ENCODE measurements around the gene PIK3CD. TPM values are rescaled to one million over a fixed set of nuclear protein-coding genes. Genes with fewer than 3 reads are reported as not detected.

The PIK3CD gene
- total RNA-seq, 1 donor from 2014 or later: 28.3 TPM

GRCh38 chr1:9612871-9613624 is 38.5 kb upstream of the PIK3CD start:
- peaks cover 43% of the 10 kb centered on the region for H3K36me3 ChIP-seq
- TF ChIP-seq, protein P1, sequence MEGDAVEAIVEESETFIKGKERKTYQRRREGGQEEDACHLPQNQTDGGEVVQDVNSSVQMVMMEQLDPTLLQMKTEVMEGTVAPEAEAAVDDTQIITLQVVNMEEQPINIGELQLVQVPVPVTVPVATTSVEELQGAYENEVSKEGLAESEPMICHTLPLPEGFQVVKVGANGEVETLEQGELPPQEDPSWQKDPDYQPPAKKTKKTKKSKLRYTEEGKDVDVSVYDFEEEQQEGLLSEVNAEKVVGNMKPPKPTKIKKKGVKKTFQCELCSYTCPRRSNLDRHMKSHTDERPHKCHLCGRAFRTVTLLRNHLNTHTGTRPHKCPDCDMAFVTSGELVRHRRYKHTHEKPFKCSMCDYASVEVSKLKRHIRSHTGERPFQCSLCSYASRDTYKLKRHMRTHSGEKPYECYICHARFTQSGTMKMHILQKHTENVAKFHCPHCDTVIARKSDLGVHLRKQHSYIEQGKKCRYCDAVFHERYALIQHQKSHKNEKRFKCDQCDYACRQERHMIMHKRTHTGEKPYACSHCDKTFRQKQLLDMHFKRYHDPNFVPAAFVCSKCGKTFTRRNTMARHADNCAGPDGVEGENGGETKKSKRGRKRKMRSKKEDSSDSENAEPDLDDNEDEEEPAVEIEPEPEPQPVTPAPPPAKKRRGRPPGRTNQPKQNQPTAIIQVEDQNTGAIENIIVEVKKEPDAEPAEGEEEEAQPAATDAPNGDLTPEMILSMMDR (IDR thresholded peaks at IDR 0.05): no peak
- H3K4me3 ChIP-seq: no peak overlapping the region
- H3K4me1 ChIP-seq: no peaks in the 10 kb centered on the region
- no peaks in the 10 kb centered on the region for H3K27me3 ChIP-seq (ENCODE audit: low read depth)
- DNase-seq (no peak), ATAC-seq (peak in 1 of 2 donors; percentile 4)
- no peak overlapping the region for H3K27ac ChIP-seq
- intact Hi-C loops (cut with DNase I): no loop called here
- H3K9me3 ChIP-seq: no peaks in the 10 kb centered on the region

DNA sequence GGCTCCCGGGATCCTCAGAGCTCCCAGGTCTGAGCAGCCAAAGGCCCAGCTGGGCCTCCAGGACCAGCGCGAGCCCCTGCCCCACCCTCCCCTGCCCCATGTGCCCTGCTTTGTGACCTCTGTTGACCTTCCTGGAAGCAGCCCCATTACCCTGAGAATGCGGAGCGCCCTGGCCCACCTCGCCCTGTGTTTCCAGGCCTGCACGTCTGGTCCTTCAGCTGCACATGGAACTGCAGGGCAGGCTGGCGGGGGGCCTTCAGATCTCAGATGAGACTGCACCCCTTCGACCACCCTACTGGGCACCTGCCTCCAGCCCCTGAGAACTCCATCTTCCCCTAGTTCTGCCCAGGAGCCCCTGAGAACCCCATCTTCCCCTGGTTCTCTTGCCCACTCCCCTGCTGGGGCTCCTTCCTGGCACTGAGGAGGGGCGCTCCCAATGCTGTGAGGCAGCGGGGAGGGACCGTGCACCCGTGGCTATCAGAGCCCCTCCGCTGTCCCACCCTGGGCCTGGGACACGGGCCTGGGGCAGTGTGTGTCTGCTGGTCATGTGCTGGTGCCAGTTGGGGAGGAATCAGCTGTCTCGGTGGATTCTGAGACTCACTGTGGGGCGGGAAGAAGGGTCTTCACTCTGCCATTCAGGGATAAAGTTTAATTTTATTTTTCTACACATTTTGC is 37.8 kb upstream of the PIK3CD start:
- intact Hi-C loops (cut with DNase I): no loop called here
- Histone ChIP-seq H3K36me3 (peaks cover 36% of the 10 kb centered on the region), H3K4me1 (no peaks in the 10 kb centered on the region), H3K27ac (no peak overlapping the region), H3K27me3 (ENCODE audit: low read depth) (peaks cover 7% of the 10 kb centered on the region), H3K9me3 (no peaks in the 10 kb centered on the region), H3K4me3 (no peak overlapping the region)
- ATAC-seq: no peak
- DNase-seq: no peak
- TF ChIP-seq, protein P1 (IDR thresholded peaks at IDR 0.05): no peak

- TF ChIP-seq, protein P1 (IDR thresholded peaks at IDR 0.05): peak; percentile 57
- H3K4me3 ChIP-seq: no peak overlapping the region
- no peaks in the 10 kb centered on the region for H3K4me1 ChIP-seq
- DNase-seq (no peak), ATAC-seq (peak; percentile 56 to 67)
- intact Hi-C loops (cut with DNase I): no loop called here
- no peak overlapping the region for H3K27ac ChIP-seq
- peaks cover 23% of the 10 kb centered on the region for H3K36me3 ChIP-seq
- no peaks in the 10 kb centered on the region for H3K9me3 ChIP-seq
- peaks cover 21% of the 10 kb centered on the region for H3K27me3 ChIP-seq (ENCODE audit: low read depth)
Observed at GRCh38 chr1:9615316-9616063, 36.0 kb upstream of the PIK3CD start.

DNA sequence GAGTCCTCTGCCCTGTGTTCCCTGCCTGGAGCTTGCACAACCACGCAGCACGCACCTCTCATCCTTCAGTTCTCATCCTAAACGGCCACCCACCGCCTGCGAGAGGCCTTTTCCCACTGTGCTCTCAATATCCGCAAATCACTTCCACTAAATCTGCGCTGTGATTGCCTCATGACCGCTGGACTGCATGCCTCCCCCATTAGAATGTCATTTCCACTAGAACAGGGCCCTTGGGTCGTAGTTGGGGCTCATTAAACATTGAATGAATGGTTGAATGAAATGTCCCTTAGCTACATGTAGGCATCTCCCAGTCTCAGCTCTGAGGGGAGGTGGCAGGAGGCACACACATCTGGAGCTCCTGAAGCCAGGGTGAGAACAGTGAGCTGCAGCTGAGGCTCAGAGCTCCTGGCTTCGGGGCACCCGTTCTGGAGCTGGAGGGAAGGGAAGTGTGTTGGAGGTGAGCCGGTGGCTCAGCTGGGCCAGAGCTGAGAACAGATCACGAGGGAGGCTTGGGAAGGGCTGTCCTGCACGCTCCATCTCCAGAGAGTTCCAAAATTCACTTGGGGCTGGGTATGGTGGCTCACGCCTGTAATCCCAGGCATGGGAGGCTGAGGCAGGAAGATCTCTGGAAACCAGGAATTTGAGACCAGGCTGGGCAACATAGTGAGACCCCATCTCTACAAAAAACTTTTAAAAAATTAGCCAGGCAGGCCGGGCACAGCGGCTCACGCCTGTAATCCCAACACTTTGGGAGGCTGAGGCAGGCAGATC is 32.4 kb upstream of the PIK3CD start:
- TF ChIP-seq, protein P1 (IDR thresholded peaks at IDR 0.05): no peak
- no peak overlapping the region for H3K4me3 ChIP-seq
- ATAC-seq: no peak
- no peaks in the 10 kb centered on the region for H3K9me3 ChIP-seq
- H3K4me1 ChIP-seq: no peaks in the 10 kb centered on the region
- no peaks in the 10 kb centered on the region for H3K36me3 ChIP-seq
- no peak overlapping the region for H3K27ac ChIP-seq
- DNase-seq: no peak
- intact Hi-C loops (cut with DNase I): no loop called here
- peaks cover 24% of the 10 kb centered on the region for H3K27me3 ChIP-seq (ENCODE audit: low read depth)

DNA sequence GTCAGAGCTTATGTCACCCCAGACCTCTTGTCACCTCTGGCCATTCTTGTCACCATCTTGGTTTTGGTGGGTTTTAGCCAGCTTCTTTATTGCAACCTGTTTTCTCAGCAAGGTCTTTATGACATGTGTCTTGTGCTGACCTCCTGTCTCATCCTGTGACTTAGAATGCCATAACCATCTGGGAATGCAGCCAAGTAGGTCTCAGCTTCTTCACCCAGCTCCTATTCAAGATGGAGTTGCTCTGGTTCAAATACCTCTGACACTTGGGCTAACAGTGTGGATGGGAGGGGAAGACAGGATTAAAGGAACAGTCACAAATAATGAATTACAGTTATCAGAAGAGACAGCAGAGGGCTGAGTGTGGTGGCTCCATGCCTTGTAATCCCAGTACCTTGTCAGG is 30.5 kb upstream of the PIK3CD start:
- Histone ChIP-seq H3K36me3 (no peaks in the 10 kb centered on the region), H3K4me3 (no peak overlapping the region), H3K27ac (no peak overlapping the region), H3K4me1 (no peaks in the 10 kb centered on the region), H3K27me3 (ENCODE audit: low read depth) (peaks cover 26% of the 10 kb centered on the region), H3K9me3 (no peaks in the 10 kb centered on the region)
- intact Hi-C loops (cut with DNase I): no loop called here
- TF ChIP-seq, protein P1 (IDR thresholded peaks at IDR 0.05): no peak
- DNase-seq (no peak), ATAC-seq (no peak)

All from lower lobe of right lung (tissue), 2 donors.